ENCODE measurements around the gene CGRRF1.

The CGRRF1 gene

GRCh38 chr14:54467280-54467679 lies 42.4 kb upstream of the CGRRF1 start:
- H3K27me3 ChIP-seq (ENCODE audit: insufficient read depth, low read length, poor library complexity, severe bottlenecking), result no peaks in the 10 kb centered on the region
- no peaks in the 10 kb centered on the region for H3K9me2 ChIP-seq (replicated peaks; ENCODE audit: low read depth, low read length)
- no peaks in the 10 kb centered on the region for H3K4me1 ChIP-seq (ENCODE audit: insufficient read depth, low read length, poor library complexity, severe bottlenecking)
- no peaks in the 10 kb centered on the region; the same call in 1 of the 2 replicates for H3K36me3 ChIP-seq (ENCODE audit: insufficient read depth, low read length)
- peaks cover 3% of the 10 kb centered on the region; the same call in 1 of the 2 replicates for H3K9me3 ChIP-seq (ENCODE audit: insufficient read depth, low read depth, low read length)
- no peak for TF ChIP-seq CTCF (conservative IDR thresholded peaks at IDR 0.05; ENCODE audit: low read length)
- TF ChIP-seq EZH2phosphoT487 (IDR thresholded peaks at IDR 0.05; ENCODE audit: borderline replicate concordance), result no peak
- no peaks in the 10 kb centered on the region for H3F3A ChIP-seq (ENCODE audit: low read depth)
- no peaks in the 10 kb centered on the region for H3K79me2 ChIP-seq (ENCODE audit: insufficient read depth, low read length)
- H3K9ac ChIP-seq (ENCODE audit: low read depth, low read length, poor library complexity, severe bottlenecking), result no peak overlapping the region
- no peak overlapping the region for H2AFZ ChIP-seq (ENCODE audit: low read length)
- no peak overlapping the region for H3K4me2 ChIP-seq (ENCODE audit: low read depth, low read length, poor library complexity, severe bottlenecking)
- H4K20me1 ChIP-seq (ENCODE audit: insufficient read depth, low read length, poor library complexity, severe bottlenecking), result no peaks in the 10 kb centered on the region
- H3K4me3 ChIP-seq (ENCODE audit: low read length, poor library complexity, severe bottlenecking), result no peak overlapping the region

GRCh38 chr14:54470701-54471100 lies 39.0 kb upstream of the CGRRF1 start:
- Histone ChIP-seq H3K9me3 (ENCODE audit: insufficient read depth, low read depth, low read length) (peaks cover 3% of the 10 kb centered on the region; the same call in 1 of the 2 replicates), H2AFZ (ENCODE audit: low read length) (no peak overlapping the region), H3K9ac (ENCODE audit: low read depth, low read length, poor library complexity, severe bottlenecking) (no peak overlapping the region), H3K36me3 (ENCODE audit: insufficient read depth, low read length) (peaks cover 10% of the 10 kb centered on the region; the same call in 1 of the 2 replicates), H3K79me2 (ENCODE audit: insufficient read depth, low read length) (no peaks in the 10 kb centered on the region), H3K27me3 (ENCODE audit: insufficient read depth, low read length, poor library complexity, severe bottlenecking) (no peaks in the 10 kb centered on the region), H3K4me1 (ENCODE audit: insufficient read depth, low read length, poor library complexity, severe bottlenecking) (no peaks in the 10 kb centered on the region), H4K20me1 (ENCODE audit: insufficient read depth, low read length, poor library complexity, severe bottlenecking) (no peaks in the 10 kb centered on the region), H3K4me3 (ENCODE audit: low read length, poor library complexity, severe bottlenecking) (no peak overlapping the region), H3F3A (ENCODE audit: low read depth) (no peaks in the 10 kb centered on the region), H3K9me2 (replicated peaks; ENCODE audit: low read depth, low read length) (no peaks in the 10 kb centered on the region), H3K4me2 (ENCODE audit: low read depth, low read length, poor library complexity, severe bottlenecking) (no peak overlapping the region)
- TF ChIP-seq EZH2phosphoT487 (IDR thresholded peaks at IDR 0.05; ENCODE audit: borderline replicate concordance), result no peak
- no peak for TF ChIP-seq CTCF (conservative IDR thresholded peaks at IDR 0.05; ENCODE audit: low read length)

- Histone ChIP-seq H3K4me1 (ENCODE audit: insufficient read depth, low read length, poor library complexity, severe bottlenecking) (no peaks in the 10 kb centered on the region), H3K79me2 (ENCODE audit: insufficient read depth, low read length) (no peaks in the 10 kb centered on the region), H3K4me3 (ENCODE audit: low read length, poor library complexity, severe bottlenecking) (no peak overlapping the region), H3F3A (ENCODE audit: low read depth) (no peaks in the 10 kb centered on the region), H4K20me1 (ENCODE audit: insufficient read depth, low read length, poor library complexity, severe bottlenecking) (no peaks in the 10 kb centered on the region), H3K36me3 (ENCODE audit: insufficient read depth, low read length) (peaks cover 11% of the 10 kb centered on the region; the same call in 1 of the 2 replicates), H3K9me2 (replicated peaks; ENCODE audit: low read depth, low read length) (no peaks in the 10 kb centered on the region), H2AFZ (ENCODE audit: low read length) (no peak overlapping the region), H3K9ac (ENCODE audit: low read depth, low read length, poor library complexity, severe bottlenecking) (no peak overlapping the region), H3K9me3 (ENCODE audit: insufficient read depth, low read depth, low read length) (peaks cover 3% of the 10 kb centered on the region; the same call in 1 of the 2 replicates), H3K27me3 (ENCODE audit: insufficient read depth, low read length, poor library complexity, severe bottlenecking) (no peaks in the 10 kb centered on the region), H3K4me2 (ENCODE audit: low read depth, low read length, poor library complexity, severe bottlenecking) (no peak overlapping the region)
- no peak for TF ChIP-seq EZH2phosphoT487 (IDR thresholded peaks at IDR 0.05; ENCODE audit: borderline replicate concordance)
- TF ChIP-seq CTCF (conservative IDR thresholded peaks at IDR 0.05; ENCODE audit: low read length), result no peak
Observed at GRCh38 chr14:54471641-54472040, 38.1 kb upstream of the CGRRF1 start.

All from Loucy (cell line).